ENCODE results near the gene CNDP1.

GRCh38 chr18:74631212-74631611 is 96.9 kb downstream of the CNDP1 start:
- TF ChIP-seq POLR2A (IDR thresholded peaks at IDR 0.05; ENCODE audit: extremely low read depth, insufficient read length) (no peak), MAX (IDR thresholded peaks at IDR 0.05; ENCODE audit: low read depth, low read length) (no peak)
- TF ChIP-seq, protein P1, sequence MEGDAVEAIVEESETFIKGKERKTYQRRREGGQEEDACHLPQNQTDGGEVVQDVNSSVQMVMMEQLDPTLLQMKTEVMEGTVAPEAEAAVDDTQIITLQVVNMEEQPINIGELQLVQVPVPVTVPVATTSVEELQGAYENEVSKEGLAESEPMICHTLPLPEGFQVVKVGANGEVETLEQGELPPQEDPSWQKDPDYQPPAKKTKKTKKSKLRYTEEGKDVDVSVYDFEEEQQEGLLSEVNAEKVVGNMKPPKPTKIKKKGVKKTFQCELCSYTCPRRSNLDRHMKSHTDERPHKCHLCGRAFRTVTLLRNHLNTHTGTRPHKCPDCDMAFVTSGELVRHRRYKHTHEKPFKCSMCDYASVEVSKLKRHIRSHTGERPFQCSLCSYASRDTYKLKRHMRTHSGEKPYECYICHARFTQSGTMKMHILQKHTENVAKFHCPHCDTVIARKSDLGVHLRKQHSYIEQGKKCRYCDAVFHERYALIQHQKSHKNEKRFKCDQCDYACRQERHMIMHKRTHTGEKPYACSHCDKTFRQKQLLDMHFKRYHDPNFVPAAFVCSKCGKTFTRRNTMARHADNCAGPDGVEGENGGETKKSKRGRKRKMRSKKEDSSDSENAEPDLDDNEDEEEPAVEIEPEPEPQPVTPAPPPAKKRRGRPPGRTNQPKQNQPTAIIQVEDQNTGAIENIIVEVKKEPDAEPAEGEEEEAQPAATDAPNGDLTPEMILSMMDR (IDR thresholded peaks at IDR 0.05; ENCODE audit: low read depth, low read length), result no peak
